Hepatocyte (in vitro differentiated cells): ENCODE measurements around the gene NEDD9. TPM values are rescaled to one million over a fixed set of nuclear protein-coding genes. Genes with fewer than 3 reads are reported as not detected.
A peak's percentile ranks its signal among the peaks of the same experiment; 100 is the strongest.

Source experiments
- DNase-seq: peaks from one replicate; pipeline ENCODE4 v3.0.0-alpha.2; 2016; ENCODE audit warnings: low spot score
- H2AFZ ChIP-seq: fragments of 200-600 bp; sonication (generic); 2 replicates; pipeline ENCODE4 v1.6.0; 2016; ENCODE audit warnings: antibody characterized with exemption, mild to moderate bottlenecking
- H3K27ac ChIP-seq: fragments of 200-600 bp; sonication (generic); 2 replicates; pipeline ENCODE4 v1.5.1; 2016; ENCODE audit warnings: mild to moderate bottlenecking
- H3K27me3 ChIP-seq: fragments of 200-600 bp; sonication (generic); 2 replicates; pipeline ENCODE4 v1.6.1; 2016
- H3K36me3 ChIP-seq: fragments of 200-600 bp; sonication (generic); replicated peaks from 2 replicates; pipeline ENCODE4 v1.5.1; 2016; ENCODE audit warnings: low read depth; ENCODE audit not compliant: insufficient read depth
- H3K4me1 ChIP-seq: fragments of 200-600 bp; sonication (generic); 2 replicates; pipeline ENCODE4 v1.5.1; 2016; ENCODE audit warnings: mild to moderate bottlenecking, moderate library complexity; ENCODE audit not compliant: insufficient read depth
- H3K4me2 ChIP-seq: fragments of 200-600 bp; sonication (generic); 2 replicates; pipeline ENCODE4 v1.6.0; 2016
- H3K4me3 ChIP-seq: fragments of 200-600 bp; sonication (generic); 2 replicates; pipeline ENCODE4 v1.5.1; 2016; ENCODE audit warnings: mild to moderate bottlenecking
- H3K79me2 ChIP-seq: fragments of 200-600 bp; sonication (generic); 2 replicates; pipeline ENCODE4 v1.6.0; 2017; ENCODE audit warnings: mild to moderate bottlenecking
- H3K9me2 ChIP-seq: fragments of 200-600 bp; sonication (generic); replicated peaks from 2 replicates; pipeline ENCODE4 v1.6.0; 2017; ENCODE audit warnings: mild to moderate bottlenecking; ENCODE audit not compliant: insufficient read depth
- H3K9me3 ChIP-seq: fragments of 200-600 bp; sonication (generic); 2 replicates; pipeline ENCODE4 v1.5.1; 2016; ENCODE audit warnings: low read depth, mild to moderate bottlenecking
- H4K20me1 ChIP-seq: fragments of 200-600 bp; sonication (generic); 2 replicates; pipeline ENCODE4 v1.6.0; 2016; ENCODE audit warnings: mild to moderate bottlenecking; ENCODE audit not compliant: insufficient read depth, poor library complexity, severe bottlenecking
- EZH2 ChIP-seq: fragments of 200-600 bp; sonication (generic); IDR thresholded peaks from 2 replicates; pipeline ENCODE4 v1.6.1; 2016; ENCODE audit warnings: antibody characterized with exemption, mild to moderate bottlenecking, borderline replicate concordance
- EZH2phosphoT487 ChIP-seq: fragments of 200-600 bp; sonication (generic); IDR thresholded peaks from one replicate; pipeline ENCODE4 v1.6.1; 2018; ENCODE audit warnings: antibody characterized with exemption, mild to moderate bottlenecking, low read depth, moderate library complexity; ENCODE audit not compliant: unreplicated experiment, severe bottlenecking
- WGBS: methylation state at CpG from one replicate; pipeline ENCODE4 v1.1.6; 2016; ENCODE audit warnings: low lambda C conversion rate; ENCODE audit errors: missing lambda C conversion rate; 5-methylcytosine and 5-hydroxymethylcytosine counted together
- polyA plus RNA-seq: library from polyadenylated mRNA; unstranded; fragments of >200 nt; fragmentation: Nextera tagmentation; extraction: Ambion mirVana; gene quantifications from 2 replicates; pipeline ENCODE4 v1.2.1, GENCODE V29; 2016
- total RNA-seq: library from RNA; depleted of rRNA; stranded (reverse); fragments of >200 nt; gene quantifications from 2 replicates; pipeline ENCODE4 v1.2.3, GENCODE V29; 2014
- TF ChIP-seq, protein P1 (sequence below): fragments of 200-600 bp; sonication (generic); IDR thresholded peaks from 2 replicates; pipeline ENCODE4 v1.5.1; 2016; ENCODE audit warnings: antibody characterized with exemption, mild to moderate bottlenecking; ENCODE audit not compliant: poor library complexity

NEDD9 gene
- total and polyA plus RNA-seq, 2 experiments from 2014 or later = 55.1 to 59.3 TPM

DNA sequence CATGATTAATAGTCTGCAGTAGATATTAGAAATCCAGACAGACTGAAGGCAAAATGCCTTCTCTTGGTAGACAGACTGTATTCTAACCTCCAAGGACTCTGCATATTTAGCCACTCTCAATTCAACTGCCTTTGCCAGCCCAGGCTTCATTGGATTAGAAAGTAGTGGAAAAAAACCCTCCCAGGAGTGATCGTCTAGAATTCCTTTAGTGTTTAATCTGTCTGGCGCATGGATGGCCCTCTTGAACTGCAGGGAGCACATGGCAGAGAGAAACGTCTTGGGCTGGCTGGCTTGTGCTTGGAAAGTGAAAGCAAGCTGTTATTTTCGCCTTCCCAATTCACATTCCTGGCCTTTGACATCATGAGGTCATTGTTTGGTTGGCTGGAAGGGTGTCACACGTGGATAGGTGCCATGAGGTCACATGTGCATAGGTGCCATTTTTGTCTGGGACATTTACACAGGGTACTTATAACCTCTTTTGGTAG is 30.9 kb upstream of the NEDD9 start:
- Histone ChIP-seq H3K9me2 (no peaks in the 10 kb centered on the region), H3K4me1 (peaks cover 5% of the 10 kb centered on the region), H3K79me2 (no peaks in the 10 kb centered on the region), H3K36me3 (no peaks in the 10 kb centered on the region), H4K20me1 (no peaks in the 10 kb centered on the region), H2AFZ (no peak overlapping the region), H3K27ac (peak overlapping the region; percentile 54), H3K9me3 (no peaks in the 10 kb centered on the region), H3K4me3 (no peak overlapping the region), H3K4me2 (peak overlapping the region; percentile 26), H3K27me3 (no peaks in the 10 kb centered on the region)
- TF ChIP-seq EZH2phosphoT487 = no peak
- TF ChIP-seq, protein P1, sequence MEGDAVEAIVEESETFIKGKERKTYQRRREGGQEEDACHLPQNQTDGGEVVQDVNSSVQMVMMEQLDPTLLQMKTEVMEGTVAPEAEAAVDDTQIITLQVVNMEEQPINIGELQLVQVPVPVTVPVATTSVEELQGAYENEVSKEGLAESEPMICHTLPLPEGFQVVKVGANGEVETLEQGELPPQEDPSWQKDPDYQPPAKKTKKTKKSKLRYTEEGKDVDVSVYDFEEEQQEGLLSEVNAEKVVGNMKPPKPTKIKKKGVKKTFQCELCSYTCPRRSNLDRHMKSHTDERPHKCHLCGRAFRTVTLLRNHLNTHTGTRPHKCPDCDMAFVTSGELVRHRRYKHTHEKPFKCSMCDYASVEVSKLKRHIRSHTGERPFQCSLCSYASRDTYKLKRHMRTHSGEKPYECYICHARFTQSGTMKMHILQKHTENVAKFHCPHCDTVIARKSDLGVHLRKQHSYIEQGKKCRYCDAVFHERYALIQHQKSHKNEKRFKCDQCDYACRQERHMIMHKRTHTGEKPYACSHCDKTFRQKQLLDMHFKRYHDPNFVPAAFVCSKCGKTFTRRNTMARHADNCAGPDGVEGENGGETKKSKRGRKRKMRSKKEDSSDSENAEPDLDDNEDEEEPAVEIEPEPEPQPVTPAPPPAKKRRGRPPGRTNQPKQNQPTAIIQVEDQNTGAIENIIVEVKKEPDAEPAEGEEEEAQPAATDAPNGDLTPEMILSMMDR = no peak
- TF ChIP-seq EZH2 = no peak
- 35% methylated on average over 5 of the region's 5 CpGs for WGBS
- peak; percentile 65 for DNase-seq

DNA sequence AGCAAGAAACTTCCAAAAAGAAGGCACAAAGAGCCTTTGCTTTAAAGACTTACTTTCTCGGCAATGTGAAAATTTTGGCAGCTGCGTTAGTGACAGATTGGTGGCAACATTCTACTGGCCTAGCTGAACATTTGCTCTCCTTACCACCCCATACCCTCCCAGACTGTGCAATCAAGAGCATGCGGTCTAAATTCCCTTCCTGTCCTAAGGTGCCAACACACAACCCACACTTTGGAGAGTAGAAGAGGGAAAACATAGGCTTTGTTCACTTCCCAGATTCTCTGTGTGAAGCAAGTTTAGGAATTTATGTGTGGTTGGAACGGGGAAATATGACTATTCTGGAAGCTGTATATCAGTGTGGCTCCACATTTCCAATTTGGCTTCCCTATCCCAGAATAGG is 29.8 kb upstream of the NEDD9 start:
- Histone ChIP-seq H3K4me3 (no peak overlapping the region), H3K79me2 (no peaks in the 10 kb centered on the region), H4K20me1 (no peaks in the 10 kb centered on the region), H3K4me2 (no peak overlapping the region), H3K9me3 (no peaks in the 10 kb centered on the region), H2AFZ (no peak overlapping the region), H3K9me2 (no peaks in the 10 kb centered on the region), H3K27ac (no peak overlapping the region), H3K4me1 (peaks cover 12% of the 10 kb centered on the region), H3K36me3 (no peaks in the 10 kb centered on the region), H3K27me3 (no peaks in the 10 kb centered on the region)
- no peak for DNase-seq
- WGBS = 94% methylated on average over 4 of the region's 4 CpGs
- TF ChIP-seq EZH2phosphoT487 (no peak), EZH2 (no peak)
- TF ChIP-seq, protein P1 = no peak

DNA sequence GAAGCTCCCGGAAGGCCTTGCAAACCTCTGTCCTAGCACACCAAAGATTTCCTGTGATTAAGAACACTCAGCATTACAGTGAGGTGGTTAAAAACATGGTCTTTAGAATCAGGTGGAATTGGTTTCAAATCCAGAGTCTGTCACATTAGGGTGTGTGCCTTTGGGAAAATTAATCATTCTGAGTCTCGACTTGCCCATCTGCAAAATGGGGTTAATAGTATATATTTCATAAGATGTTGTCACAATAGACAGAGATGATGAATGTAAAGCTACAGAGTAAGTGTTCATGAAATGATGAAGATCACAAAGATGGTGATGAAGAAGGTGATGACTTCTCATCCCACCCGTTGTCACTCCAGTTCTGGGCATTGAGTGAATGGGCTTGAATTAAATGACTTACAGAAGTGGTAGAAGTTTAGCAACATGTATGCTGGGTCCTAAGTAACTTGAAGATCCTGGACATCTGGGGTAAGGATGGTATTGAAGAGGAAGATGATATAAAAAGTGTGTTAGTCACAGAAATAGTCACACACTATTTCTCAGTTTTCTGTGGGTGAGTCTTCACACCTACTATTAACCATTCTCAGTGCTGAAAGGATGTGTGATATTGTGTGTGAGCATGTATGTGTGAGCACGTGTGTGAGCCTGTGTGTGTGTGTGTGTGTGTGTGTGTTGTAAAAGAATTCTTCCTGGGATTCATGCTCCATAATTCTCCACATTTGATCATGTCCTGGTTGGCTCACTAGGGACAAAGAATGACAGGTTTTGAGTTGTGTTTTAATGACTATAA is 28.0 kb upstream of the NEDD9 start:
- Histone ChIP-seq H3K4me1 (peaks cover 12% of the 10 kb centered on the region), H3K27me3 (no peaks in the 10 kb centered on the region), H3K27ac (no peak overlapping the region), H4K20me1 (no peaks in the 10 kb centered on the region), H3K4me3 (no peak overlapping the region), H3K36me3 (no peaks in the 10 kb centered on the region), H3K4me2 (no peak overlapping the region), H3K9me3 (no peaks in the 10 kb centered on the region), H2AFZ (no peak overlapping the region), H3K79me2 (no peaks in the 10 kb centered on the region), H3K9me2 (no peaks in the 10 kb centered on the region)
- 92% methylated on average over 4 of the region's 4 CpGs for WGBS
- TF ChIP-seq EZH2phosphoT487 (no peak), EZH2 (no peak)
- TF ChIP-seq, protein P1 = no peak
- no peak for DNase-seq
